Adrenal gland (tissue), 12 donors: ENCODE measurements around the gene CHMP1A. TPM values are rescaled to one million over a fixed set of nuclear protein-coding genes. Genes with fewer than 3 reads are reported as not detected.

ENCODE experiments used
- DNase-seq, 7 donors: peaks; one replicate each; pipeline ENCODE4 v3.0.0-alpha.2; 2019 to 2020
- H3K27ac ChIP-seq, 5 donors: fragments of 200-600 bp; sonication (generic) in 4 of 5; 1 replicate in 3 of 5; 2 replicates in 2 of 5; pipeline versions ENCODE4 v1.5.1 to v1.8.0; 2016 to 2020; ENCODE audit warnings: mild to moderate bottlenecking in 1 of 5
- H3K27me3 ChIP-seq: fragments of 200-600 bp; 2 replicates; pipeline ENCODE4 v1.8.0; 2021
- H3K36me3 ChIP-seq, 2 donors: fragments of 200-600 bp; replicated peaks in 1 of 2; 1 replicate in 1 of 2; 2 replicates in 1 of 2; pipeline versions ENCODE4 v1.5.1 to v1.8.0; 2018 to 2022
- H3K4me1 ChIP-seq, 2 donors: fragments of 200-600 bp; replicated peaks in 1 of 2; 1 replicate in 1 of 2; 2 replicates in 1 of 2; pipeline versions ENCODE4 v1.5.1 to v1.8.0; 2018 to 2021
- H3K4me3 ChIP-seq, 4 donors: fragments of 200-600 bp; sonication (generic) in 3 of 4; one replicate each; pipeline ENCODE4 v1.5.1; 2016 to 2018
- H3K9me3 ChIP-seq, 3 donors: fragments of 200-600 bp; sonication (generic) in 1 of 3; replicated peaks in 1 of 3; 1 replicate in 2 of 3; 2 replicates in 1 of 3; pipeline versions ENCODE4 v1.5.1 to v1.8.0; 2016 to 2021
- POLR2A ChIP-seq, 2 donors: fragments of 450-650 bp; IDR thresholded peaks; one replicate each; pipeline ENCODE4 v1.6.1; 2017; ENCODE audit warnings: antibody characterized with exemption in 2 of 2, mild to moderate bottlenecking in 2 of 2, moderate library complexity in 1 of 2
- WGBS, 4 donors: extraction: QIAGEN DNeasy Blood & Tissue Kit in 2 of 4; methylation state at CpG; one replicate each; pipeline versions ENCODE4 v1.1.5 to v1.1.7; 2013 to 2017; 5-methylcytosine and 5-hydroxymethylcytosine counted together
- intact Hi-C, 2 donors: fragments of 100-400 bp; cut with DNase I; formaldehyde crosslinking; loops; one replicate each; pipeline versions ENCODE4 v1.14.1 to v1.15.0; 2022 to 2023
- polyA plus RNA-seq, 3 donors: library from polyadenylated mRNA; stranded (reverse); fragments of 200-250 nt in 2 of 3; fragments of 350-450 nt in 1 of 3; fragmentation: Illumina TruSeq in 1 of 3; extraction: RNeasy Lipid Tissue Mini Kit (QIAGEN cat#74804) in 1 of 3; gene quantifications; one replicate each; pipeline ENCODE4 v1.2.3, GENCODE V29; 2013 to 2014
- total RNA-seq, 9 donors: library from RNA; depleted of rRNA in 4 of 9; stranded (reverse); fragments of >200 nt in 4 of 9; fragments of 120-200 nt in 1 of 9; fragmentation: NEBNext Ultra II Directional in 1 of 9; extraction: Animal tissue kit (Norgen Biotek cat#: 25700) in 1 of 9; gene quantifications; one replicate each; pipeline versions ENCODE4 v1.1.0 to v1.2.4, GENCODE V29; 2013 to 2023
- TF ChIP-seq, protein P1 (sequence below), 6 experiments: fragments of 450-650 bp in 4 of 6; fragments of 200-600 bp in 2 of 6; sonication (generic) in 1 of 6; IDR thresholded peaks; 1 replicate in 5 of 6; 2 replicates in 1 of 6; pipeline versions ENCODE4 v1.5.1 to v1.8.0; 2016 to 2021; ENCODE audit warnings: antibody characterized with exemption in 6 of 6, mild to moderate bottlenecking in 2 of 6, moderate library complexity in 1 of 6
- donor health status: healthy with polysubstance abuse.
- donor health status: Bipolar disorder and iron deficiency.
- donor health status: DM: yes; HTN: yes; CAD: no.
- donor health status: DM: no; HTN: no; CAD: no.
- donor health status: DM: no; HTN: no; CAD: no.
- donor health status: DM: yes; HTN: yes; CAD: no.

Gene CHMP1A
- total and polyA plus RNA-seq, 12 donors: 32.5 to 100.0 (median 64.6) TPM

DNA sequence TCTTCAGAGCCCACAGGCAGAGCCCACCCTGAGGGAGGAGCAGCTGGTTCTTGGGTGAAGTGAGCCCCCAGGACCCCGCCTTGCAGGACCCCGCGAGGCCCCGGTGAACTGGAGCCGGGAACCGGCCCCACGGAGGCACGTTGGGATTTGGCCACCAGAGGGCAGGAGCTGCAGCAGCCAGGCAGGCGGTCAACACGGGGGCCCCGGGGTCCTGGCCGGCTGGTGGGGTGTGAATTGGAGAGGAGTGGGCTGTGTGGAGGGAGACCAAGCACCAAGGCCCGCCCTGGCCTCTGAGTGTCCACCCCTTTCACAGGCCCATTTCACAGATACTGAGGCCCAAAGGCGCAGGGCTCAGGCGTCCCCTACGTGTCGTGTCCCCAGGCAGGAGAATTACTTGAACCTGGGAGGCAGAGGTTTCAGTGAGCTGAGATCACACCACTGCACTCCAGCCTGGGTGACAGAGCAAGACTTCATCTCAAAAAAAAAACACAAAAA lies 41.9 kb downstream of the CHMP1A start:
- TF ChIP-seq, protein P1, sequence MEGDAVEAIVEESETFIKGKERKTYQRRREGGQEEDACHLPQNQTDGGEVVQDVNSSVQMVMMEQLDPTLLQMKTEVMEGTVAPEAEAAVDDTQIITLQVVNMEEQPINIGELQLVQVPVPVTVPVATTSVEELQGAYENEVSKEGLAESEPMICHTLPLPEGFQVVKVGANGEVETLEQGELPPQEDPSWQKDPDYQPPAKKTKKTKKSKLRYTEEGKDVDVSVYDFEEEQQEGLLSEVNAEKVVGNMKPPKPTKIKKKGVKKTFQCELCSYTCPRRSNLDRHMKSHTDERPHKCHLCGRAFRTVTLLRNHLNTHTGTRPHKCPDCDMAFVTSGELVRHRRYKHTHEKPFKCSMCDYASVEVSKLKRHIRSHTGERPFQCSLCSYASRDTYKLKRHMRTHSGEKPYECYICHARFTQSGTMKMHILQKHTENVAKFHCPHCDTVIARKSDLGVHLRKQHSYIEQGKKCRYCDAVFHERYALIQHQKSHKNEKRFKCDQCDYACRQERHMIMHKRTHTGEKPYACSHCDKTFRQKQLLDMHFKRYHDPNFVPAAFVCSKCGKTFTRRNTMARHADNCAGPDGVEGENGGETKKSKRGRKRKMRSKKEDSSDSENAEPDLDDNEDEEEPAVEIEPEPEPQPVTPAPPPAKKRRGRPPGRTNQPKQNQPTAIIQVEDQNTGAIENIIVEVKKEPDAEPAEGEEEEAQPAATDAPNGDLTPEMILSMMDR (IDR thresholded peaks at IDR 0.05): peak; percentile 34 to 66 (median 53)
- no peak for TF ChIP-seq POLR2A (IDR thresholded peaks at IDR 0.05)
- H3K27me3 ChIP-seq: peaks cover 5% of the 10 kb centered on the region
- intact Hi-C loops: no loop called here
- peak in 2 of 7 donors; percentile 32 to 44 for DNase-seq
- no peaks in the 10 kb centered on the region for H3K36me3 ChIP-seq
- no peak overlapping the region for H3K27ac ChIP-seq
- H3K9me3 ChIP-seq: no peaks in the 10 kb centered on the region
- no peak overlapping the region for H3K4me3 ChIP-seq
- WGBS, 4 donors: 24 to 82% (median 53%) methylated on average over 4 to 17 of the region's 17 CpGs
- no peaks in the 10 kb centered on the region for H3K4me1 ChIP-seq

DNA sequence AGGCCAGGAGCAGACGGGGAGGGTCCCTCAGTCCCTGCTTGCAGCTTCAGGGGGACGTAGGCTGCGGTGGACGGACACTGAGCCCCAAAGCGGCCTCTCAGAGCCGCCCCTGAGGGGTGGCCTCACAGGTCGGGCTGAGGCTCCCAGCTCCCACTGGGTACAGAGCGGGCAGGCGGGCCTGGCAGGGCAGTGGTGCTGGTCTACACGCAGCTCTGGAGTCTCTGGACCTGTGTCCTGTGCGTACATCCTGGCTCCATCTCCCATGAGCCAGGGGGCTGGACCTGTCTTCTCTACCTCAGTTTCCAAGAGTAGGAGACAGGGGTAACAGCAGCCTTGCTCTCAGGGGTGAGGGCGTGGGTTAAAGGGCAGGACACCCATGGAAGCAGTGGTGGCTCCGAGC lies 42.3 kb downstream of the CHMP1A start:
- Histone ChIP-seq H3K4me3 (no peak overlapping the region), H3K27ac (no peak overlapping the region), H3K4me1 (no peaks in the 10 kb centered on the region), H3K36me3 (no peaks in the 10 kb centered on the region), H3K9me3 (no peaks in the 10 kb centered on the region), H3K27me3 (peaks cover 5% of the 10 kb centered on the region)
- TF ChIP-seq, protein P1 (IDR thresholded peaks at IDR 0.05): no peak
- TF ChIP-seq POLR2A (IDR thresholded peaks at IDR 0.05): no peak
- WGBS, 4 donors: 65 to 84% (median 73%) methylated on average over 2 to 13 of the region's 13 CpGs; no CpG with 5 or more reads in 1 of the 4 donors
- intact Hi-C loops: no loop called here
- DNase-seq: no peak

DNA sequence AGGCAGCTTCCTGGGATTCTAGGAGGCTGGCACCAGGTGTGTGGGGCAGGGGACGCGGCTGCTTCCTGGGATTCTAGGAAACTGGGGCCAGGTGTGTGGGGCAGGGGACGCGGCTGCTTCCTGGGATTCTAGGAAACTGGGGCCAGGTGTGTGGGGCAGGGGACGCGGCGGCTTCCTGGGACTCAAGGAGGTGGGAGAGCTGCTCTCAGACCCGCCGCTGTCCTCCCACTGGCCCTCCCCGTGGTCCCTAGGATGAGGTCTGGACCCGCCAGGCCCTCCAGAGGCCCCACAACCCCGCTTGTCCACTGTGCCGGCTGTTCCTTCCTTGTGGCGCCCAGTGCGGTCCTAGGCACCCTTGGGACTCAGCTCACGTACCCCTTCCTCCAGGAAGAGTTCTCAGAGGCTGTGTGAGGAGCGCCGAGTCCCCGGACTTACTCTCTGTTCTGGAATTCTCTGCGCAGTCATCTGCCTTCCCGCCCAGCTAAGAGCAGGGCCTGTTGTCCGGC lies 43.5 kb downstream of the CHMP1A start:
- Histone ChIP-seq H3K36me3 (no peaks in the 10 kb centered on the region), H3K4me3 (no peak overlapping the region), H3K4me1 (no peaks in the 10 kb centered on the region), H3K27me3 (peaks cover 5% of the 10 kb centered on the region), H3K9me3 (no peaks in the 10 kb centered on the region), H3K27ac (no peak overlapping the region)
- DNase-seq: no peak
- WGBS, 4 donors: 81 to 92% (median 84%) methylated on average over 8 to 22 of the region's 22 CpGs
- intact Hi-C loops: no loop called here
- no peak for TF ChIP-seq POLR2A (IDR thresholded peaks at IDR 0.05)
- TF ChIP-seq, protein P1 (IDR thresholded peaks at IDR 0.05): no peak

DNA sequence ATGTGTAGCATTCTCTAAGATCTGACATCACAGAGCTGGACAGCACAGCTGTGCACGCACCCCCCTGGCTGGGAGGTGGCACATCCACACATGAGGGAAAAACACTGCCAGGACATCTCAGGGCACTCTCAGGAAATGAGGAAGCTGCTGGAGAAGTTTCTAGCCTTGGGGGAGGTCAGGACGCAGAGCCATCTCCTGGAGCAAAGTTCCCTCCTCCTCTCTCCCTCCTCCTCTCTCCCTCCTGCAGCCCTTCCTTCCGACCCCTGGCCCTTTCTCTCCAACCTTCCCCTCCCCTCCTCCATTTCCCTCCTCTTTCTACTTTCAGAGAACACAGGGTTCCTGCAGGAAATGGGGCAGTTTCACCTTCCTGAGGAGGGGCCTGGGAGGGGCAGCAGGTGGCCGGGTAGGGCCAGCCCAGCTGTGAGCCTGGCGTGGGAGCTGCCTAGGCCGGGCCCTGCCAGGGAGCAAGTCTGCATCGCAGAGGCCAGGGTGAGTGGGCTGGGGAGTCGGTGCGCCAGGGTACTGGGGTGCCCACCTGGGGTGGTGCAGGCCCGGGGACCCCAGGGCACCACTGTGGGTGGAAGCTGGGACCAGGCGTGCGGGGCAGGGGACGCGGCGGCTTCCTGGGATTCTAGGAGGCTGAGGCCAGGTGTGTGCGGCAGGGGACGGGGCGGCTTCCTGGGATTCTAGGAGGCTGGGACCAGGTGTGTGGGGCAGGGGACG lies 44.1 kb downstream of the CHMP1A start, which contains the start of gene DPEP1:
Gene DPEP1 (plus strand): TSS at position 412 of the 723 bp plus-strand sequence. CDS start 16,769 bp downstream, outside the sequence.
- TF ChIP-seq, protein P1 (IDR thresholded peaks at IDR 0.05): no peak
- no peak for TF ChIP-seq POLR2A (IDR thresholded peaks at IDR 0.05)
- no peaks in the 10 kb centered on the region for H3K4me1 ChIP-seq
- 73 to 78% (median 78%) methylated on average over 10 to 19 of the region's 19 CpGs for WGBS, 4 donors
- no peak for DNase-seq
- no peaks in the 10 kb centered on the region for H3K36me3 ChIP-seq
- no peak within 1 kb of the TSS for H3K27ac ChIP-seq
- intact Hi-C loops: no loop called here
- no peaks in the 10 kb centered on the region for H3K9me3 ChIP-seq
- no peak within 1 kb of the TSS for H3K4me3 ChIP-seq
- H3K27me3 ChIP-seq: peaks cover 5% of the 10 kb centered on the region
